GM19324 (cell line): ENCODE results near the gene LPGAT1.
"Not testable (repeated sequence)": the region's sequence is repeated elsewhere in the genome, so short reads cannot be mapped to it uniquely, and the experiment has no call there.

Source experiments
- ATAC-seq: cut with Tn5 transposase; IDR thresholded peaks from one replicate; pipeline ENCODE4 v1.9.1; 2021; ENCODE audit warnings: mild to moderate bottlenecking, moderate library complexity; ENCODE audit not compliant: unreplicated experiment, low FRiP score

Gene LPGAT1

GRCh38 chr1:211736351-211736915 lies 94.1 kb downstream of the LPGAT1 start:
- no peak for ATAC-seq

- no peak for ATAC-seq
Measured at GRCh38 chr1:211735208-211736170, 95.1 kb downstream of the LPGAT1 start.

- no peak for ATAC-seq
Measured at GRCh38 chr1:211734791-211735190, 95.8 kb downstream of the LPGAT1 start.

GRCh38 chr1:211734359-211734758 lies 96.2 kb downstream of the LPGAT1 start:
- no peak for ATAC-seq

GRCh38 chr1:211732293-211732980 lies 98.1 kb downstream of the LPGAT1 start:
- peak; percentile 69 for ATAC-seq

GRCh38 chr1:211731456-211732292 lies 98.9 kb downstream of the LPGAT1 start:
- ATAC-seq = no peak

- ATAC-seq = no peak
Measured at GRCh38 chr1:211730347-211730746, 100.2 kb downstream of the LPGAT1 start.

GRCh38 chr1:211729238-211729637 lies 101.3 kb downstream of the LPGAT1 start:
- ATAC-seq = no peak

GRCh38 chr1:211726467-211726995 lies 104.0 kb downstream of the LPGAT1 start:
- ATAC-seq = no peak

- ATAC-seq = no peak
Measured at GRCh38 chr1:211724687-211725196, 105.8 kb downstream of the LPGAT1 start.

GRCh38 chr1:211723273-211723672 lies 107.3 kb downstream of the LPGAT1 start:
- ATAC-seq = no peak

- ATAC-seq = no peak
Measured at GRCh38 chr1:211722277-211723175, 108.0 kb downstream of the LPGAT1 start.

- ATAC-seq = not testable (repeated sequence)
Measured at GRCh38 chr1:211716555-211716954, 114.0 kb downstream of the LPGAT1 start.

GRCh38 chr1:211715971-211716370 lies 114.6 kb downstream of the LPGAT1 start:
- no peak for ATAC-seq

- no peak for ATAC-seq
Measured at GRCh38 chr1:211714154-211714553, 116.4 kb downstream of the LPGAT1 start.

- no peak for ATAC-seq
Measured at GRCh38 chr1:211713231-211713630, 117.3 kb downstream of the LPGAT1 start.

- no peak for ATAC-seq
Measured at GRCh38 chr1:211711315-211711705, 119.3 kb downstream of the LPGAT1 start.

GRCh38 chr1:211710566-211711314 lies 119.8 kb downstream of the LPGAT1 start:
- no peak for ATAC-seq
